Measurements from ENCODE around the gene TMEM38A.
"Not testable (repeated sequence)": the region's sequence is repeated elsewhere in the genome, so short reads cannot be mapped to it uniquely, and the experiment has no call there.

TMEM38A gene

DNA sequence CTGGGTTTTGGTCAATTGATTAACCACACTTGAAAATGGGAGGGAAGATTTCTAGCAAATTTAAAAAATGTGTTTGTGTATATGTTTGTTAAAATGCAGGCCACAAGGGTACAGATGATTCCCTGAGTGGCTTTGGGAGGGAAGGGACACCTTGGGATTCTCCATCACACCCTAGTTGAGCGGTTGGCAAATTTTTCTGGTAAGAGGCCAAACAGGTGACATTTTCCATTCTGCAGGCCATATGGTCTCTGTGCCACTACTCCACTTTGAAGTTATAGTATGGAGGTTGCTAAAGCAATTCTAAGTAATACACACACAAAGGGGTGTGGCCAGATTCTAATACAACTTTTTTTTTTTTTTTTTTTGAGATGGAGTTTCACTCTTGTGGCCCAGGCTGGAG is 20.0 kb upstream of the TMEM38A start:
- DNase-seq = no peak

- no peak for DNase-seq
Measured at GRCh38 chr19:16641695-16642094, 19.2 kb upstream of the TMEM38A start.

- DNase-seq = no peak
Measured at GRCh38 chr19:16645140-16645539, 15.8 kb upstream of the TMEM38A start.

- DNase-seq = no peak
Measured at GRCh38 chr19:16649734-16650133, 11.2 kb upstream of the TMEM38A start.

- no peak for DNase-seq
Measured at GRCh38 chr19:16650821-16651220, 10.1 kb upstream of the TMEM38A start.

DNA sequence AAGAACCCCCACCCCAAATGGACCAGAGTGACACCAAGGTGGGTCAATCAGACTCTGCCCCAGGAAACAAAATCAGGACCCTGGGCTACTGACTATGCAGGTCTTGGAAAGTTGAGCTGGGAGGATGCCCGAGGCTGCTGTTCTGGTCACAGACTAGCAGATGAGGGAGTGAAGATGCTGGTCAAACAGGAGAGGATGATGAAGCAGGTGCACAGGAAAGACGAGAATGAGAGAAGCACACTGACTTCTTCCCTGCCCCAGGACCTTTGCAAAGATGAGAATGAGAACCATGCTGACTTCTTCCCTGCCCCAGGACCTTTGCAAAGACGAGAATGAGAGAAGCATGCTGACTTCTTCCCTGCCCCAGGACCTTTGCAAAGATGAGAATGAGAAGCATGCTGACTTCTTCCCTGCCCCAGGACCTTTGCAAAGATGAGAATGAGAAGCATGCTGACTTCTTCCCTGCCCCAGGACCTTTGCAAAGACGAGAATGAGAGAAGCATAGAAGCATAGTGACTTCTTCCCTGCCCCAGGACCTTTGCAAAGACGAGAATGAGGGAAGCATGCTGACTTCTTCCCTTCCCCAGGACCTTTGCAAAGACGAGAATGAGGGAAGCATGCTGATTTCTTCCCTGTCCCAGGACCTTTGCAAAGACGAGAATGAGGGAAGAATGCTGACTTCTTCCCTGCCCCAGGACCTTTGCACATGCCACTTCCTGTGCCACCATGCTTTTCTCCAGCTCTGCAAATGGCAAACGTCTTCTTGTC is 9.3 kb upstream of the TMEM38A start:
- DNase-seq = not testable (repeated sequence)

- no peak for DNase-seq
Measured at GRCh38 chr19:16652854-16653253, 8.1 kb upstream of the TMEM38A start.

DNA sequence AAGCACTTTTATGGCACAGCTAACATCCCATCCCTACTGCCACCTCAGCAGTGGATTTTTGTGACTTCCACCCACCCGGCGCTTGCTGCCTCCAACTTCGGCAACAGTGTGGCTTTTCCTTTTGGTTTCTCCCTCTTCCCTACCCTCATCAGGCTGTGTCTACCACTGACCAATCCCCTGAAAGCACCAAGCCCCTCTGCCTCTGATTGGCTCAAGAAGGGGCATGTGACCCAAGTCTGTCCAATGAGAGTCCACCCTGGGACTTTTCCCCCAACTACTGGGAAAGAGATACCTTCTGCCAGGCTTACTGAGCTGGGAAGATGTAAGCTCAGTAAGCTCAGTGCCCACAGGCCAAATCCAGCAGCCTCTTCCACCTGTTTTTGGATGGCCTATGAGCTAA is 6.8 kb upstream of the TMEM38A start:
- no peak for DNase-seq

DNA sequence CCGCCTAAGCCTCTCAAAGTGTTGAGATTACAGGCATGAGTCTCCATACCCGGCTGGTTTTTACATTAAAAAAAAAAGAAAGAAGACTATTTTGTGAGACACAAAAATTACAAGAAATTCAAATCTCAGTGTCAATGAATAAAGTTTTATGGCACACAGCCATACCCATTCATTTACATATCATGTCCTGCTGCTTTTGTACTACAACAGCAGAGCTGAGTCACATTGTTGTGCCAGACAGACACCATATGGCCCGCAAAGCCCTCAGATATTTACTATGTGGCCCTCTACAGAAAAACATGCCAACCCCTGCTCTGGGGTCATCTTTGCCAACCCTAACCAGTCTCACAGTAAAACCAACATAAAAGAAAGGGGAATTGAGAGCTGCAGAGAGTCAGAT is 6.3 kb upstream of the TMEM38A start:
- no peak for DNase-seq

DNA sequence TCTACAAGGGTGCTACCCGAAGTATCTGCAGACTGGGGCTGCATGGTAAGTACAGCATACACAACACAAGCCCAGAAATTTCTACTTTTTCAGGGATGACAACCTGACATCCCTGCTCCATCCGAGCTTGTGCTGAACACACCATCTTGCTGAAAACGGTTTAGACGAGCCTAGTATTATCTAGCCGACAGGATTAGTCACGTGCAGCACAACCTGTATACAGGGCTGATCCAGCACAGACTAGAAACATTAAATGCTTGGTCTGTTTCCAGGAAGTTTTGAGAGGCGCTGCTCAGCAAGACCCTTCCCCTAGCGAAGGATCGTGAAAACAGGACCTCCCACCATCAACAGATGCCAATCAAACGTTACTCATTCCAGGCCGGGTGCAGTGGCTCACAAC is 5.2 kb upstream of the TMEM38A start:
- DNase-seq = no peak

GRCh38 chr19:16657384-16657783 is 3.6 kb upstream of the TMEM38A start:
- DNase-seq = no peak

DNA sequence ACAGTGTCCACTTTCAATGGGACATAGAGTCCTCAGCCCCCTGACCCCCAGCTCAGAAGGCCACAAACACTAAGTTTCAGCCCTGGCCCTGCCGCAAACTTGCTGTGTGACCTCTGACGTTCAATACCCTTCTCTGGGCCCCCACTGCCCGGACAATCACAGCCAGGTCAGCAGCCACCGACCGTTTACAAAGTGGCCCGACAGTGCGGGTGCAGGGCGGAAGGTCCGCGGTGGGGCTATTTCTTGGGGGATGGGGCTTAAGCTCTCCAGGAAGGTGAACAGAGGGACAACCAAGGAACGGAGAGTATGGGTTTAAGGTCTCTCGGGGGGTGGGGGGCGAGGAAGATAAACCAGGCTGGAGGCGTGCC is 1.5 kb upstream of the TMEM38A start:
- no peak for DNase-seq

DNA sequence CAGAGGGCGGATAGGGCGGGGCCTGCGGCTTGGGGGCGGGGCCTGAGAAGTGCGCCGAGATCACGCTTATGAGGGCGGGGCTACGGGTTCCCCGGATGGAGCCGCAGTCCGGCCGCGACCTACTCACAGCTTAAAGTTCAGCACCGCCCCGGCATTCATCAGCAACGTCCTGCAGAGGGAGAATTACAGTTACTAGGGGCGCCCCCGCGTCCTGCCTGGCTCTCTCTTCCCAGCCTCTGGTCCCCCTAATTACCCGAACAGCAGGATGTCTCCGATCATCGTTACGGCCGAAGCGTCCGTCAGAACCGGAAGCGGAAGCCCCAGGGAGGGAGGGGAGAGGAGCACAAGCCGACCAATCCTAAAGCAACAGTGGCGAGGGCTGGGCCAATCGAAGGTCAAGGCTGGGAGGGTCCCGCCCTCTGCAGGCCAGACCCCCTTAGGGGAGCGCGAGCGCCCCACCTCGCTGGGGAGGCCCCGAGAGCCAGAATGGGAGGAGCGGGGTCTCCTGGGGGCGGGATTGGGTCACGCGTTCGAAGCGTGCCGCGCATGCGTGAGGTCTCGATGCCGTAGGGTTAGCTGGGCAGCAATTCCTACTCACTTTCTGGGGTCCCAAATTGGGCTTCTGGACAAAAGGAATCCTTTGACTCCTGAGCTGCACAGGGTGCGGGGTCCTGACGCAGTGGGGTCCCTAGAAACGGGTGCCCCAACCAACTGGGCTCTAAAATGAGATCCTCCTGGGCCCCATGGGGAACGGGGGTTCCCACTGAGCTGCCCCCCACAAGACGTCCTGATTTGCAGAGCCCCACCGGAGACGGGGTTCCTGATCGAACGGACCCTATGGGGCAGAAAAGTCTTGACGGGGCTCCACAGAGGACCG is 869 bp upstream of the TMEM38A start, which contains the start of gene SMIM7:
Gene SMIM7, minus strand, starts transcription at position 313 of the 877 bp plus-strand sequence. Its CDS starts 34 bp downstream, at position 279.
- DNase-seq = peak; percentile 99

DNA sequence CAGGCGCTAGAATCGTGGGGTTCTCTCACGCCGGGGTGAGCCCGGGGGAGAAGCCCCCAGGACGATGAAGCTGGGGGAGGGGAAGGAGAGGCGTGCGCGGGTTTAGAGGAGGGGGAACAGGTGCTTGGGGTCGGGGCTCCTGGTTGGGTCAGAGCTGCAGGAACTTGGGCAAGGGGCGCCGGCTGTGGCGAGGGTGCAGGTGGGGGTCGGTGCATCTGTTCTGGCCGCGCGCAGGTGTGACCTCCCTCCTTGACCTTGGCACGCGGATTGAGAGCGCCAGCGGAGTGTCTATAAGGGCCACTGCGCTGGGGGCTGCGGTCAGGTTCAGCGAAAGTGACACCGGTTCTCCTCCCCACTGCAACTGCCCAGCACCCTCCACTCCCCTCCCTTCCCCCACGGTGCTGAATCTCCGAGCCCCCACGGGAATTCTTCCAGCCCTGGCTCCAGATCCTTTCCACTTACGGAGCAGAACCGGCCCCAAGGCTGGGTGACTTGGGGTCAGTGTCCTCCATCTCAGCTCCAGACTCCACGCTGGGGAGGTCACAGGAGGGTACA is 618 bp downstream of the TMEM38A start:
- DNase-seq = no peak

GRCh38 chr19:16668176-16668575 is 7.2 kb downstream of the TMEM38A start:
- no peak for DNase-seq

GRCh38 chr19:16668702-16669101 is 7.8 kb downstream of the TMEM38A start:
- not testable (repeated sequence) for DNase-seq

DNA sequence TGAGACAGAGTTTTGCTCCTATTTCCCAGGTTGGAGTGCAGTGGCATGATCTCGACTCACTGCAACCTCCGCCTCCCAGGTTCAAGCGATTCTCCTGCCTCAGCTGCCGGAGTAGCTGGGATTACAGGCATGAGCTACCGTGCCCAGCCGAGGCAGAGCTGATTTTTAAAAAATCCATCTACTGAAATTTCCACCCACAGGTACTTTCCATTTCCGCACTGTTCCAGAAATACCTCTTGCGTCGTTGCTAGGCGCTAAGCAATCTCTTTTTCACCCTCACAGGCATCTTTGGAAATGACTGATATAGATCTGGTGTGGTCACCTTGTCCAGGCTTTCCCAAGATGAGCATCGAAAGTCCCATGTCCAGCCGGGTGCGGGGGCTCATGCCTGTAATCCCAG is 9.4 kb downstream of the TMEM38A start:
- no peak for DNase-seq

GRCh38 chr19:16671652-16672274 is 10.8 kb downstream of the TMEM38A start:
- no peak for DNase-seq

DNA sequence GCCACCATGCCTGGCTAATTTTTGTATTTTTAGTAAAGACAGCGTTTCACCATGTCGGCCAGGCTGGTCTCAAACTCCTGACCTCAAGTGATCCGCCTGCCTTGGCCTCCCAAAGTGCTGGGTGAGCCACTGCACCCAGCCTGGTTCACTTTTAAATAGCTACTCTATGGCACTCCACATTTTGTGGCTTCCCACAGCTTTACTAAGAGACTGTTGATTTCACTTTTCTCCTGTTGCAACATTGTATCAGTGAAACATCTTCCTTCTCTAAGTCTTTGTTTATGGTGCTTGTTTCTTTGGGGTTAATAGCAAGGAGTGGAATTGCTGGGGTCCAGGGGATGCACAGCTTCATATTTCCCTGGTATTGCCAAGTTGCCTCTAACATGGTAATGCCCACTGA is 12.3 kb downstream of the TMEM38A start:
- DNase-seq = no peak

- DNase-seq = not testable (repeated sequence)
Measured at GRCh38 chr19:16673839-16674238, 12.9 kb downstream of the TMEM38A start.

- DNase-seq = no peak
Measured at GRCh38 chr19:16676101-16676798, 15.3 kb downstream of the TMEM38A start.

DNA sequence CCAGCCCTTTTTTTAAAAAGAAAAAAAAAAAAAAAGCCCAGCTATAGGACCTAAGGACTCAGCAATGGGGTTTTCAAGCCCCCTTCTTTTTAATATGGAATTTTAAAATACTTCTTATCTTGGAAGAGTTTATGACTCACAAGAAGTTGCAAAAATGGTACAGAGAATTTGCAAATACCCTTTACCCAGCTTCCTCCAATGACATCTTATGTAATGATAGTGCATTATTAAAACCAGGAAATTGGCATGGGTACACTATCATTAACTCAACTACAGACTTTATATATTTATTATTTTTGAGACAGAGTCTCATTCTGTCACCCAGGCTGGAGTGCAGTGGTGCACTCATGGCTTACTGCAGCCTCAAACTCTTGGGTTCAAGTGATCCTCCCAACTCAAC is 16.1 kb downstream of the TMEM38A start:
- no peak for DNase-seq

- no peak for DNase-seq
Measured at GRCh38 chr19:16678498-16678897, 17.6 kb downstream of the TMEM38A start.
